Progenitor cell of endocrine pancreas (in vitro differentiated cells): ENCODE measurements around the gene SVIL. TPM values are rescaled to one million over a fixed set of nuclear protein-coding genes. Genes with fewer than 3 reads are reported as not detected.

Experiments used
- DNase-seq: peaks from one replicate; pipeline ENCODE4 v3.0.0; 2021; ENCODE audit warnings: low spot score; ENCODE audit not compliant: unreplicated experiment
- H3K27ac Mint-ChIP-seq: 2 replicates; pipeline ENCODE4 v1.8.0; 2021; ENCODE audit warnings: mild to moderate bottlenecking, moderate library complexity, mixed read lengths
- H3K27me3 Mint-ChIP-seq: 2 replicates; pipeline ENCODE4 v1.8.0; 2021; ENCODE audit warnings: mixed read lengths
- H3K36me3 Mint-ChIP-seq: 2 replicates; pipeline ENCODE4 v1.8.0; 2022; ENCODE audit warnings: mixed read lengths; ENCODE audit not compliant: insufficient read depth
- H3K4me1 Mint-ChIP-seq: 2 replicates; pipeline ENCODE4 v1.8.0; 2021; ENCODE audit warnings: low read depth, mixed read lengths
- H3K4me3 Mint-ChIP-seq: 2 replicates; pipeline ENCODE4 v1.8.0; 2021; ENCODE audit warnings: low read depth, mild to moderate bottlenecking, moderate library complexity, mixed read lengths
- H3K9me3 Mint-ChIP-seq: 2 replicates; pipeline ENCODE4 v1.8.0; 2021; ENCODE audit warnings: low read depth, mixed read lengths
- CTCF ChIP-seq: fragments of 200-600 bp; sonication (generic); IDR thresholded peaks from one replicate; pipeline ENCODE4 v1.5.0; 2021; ENCODE audit warnings: antibody characterized with exemption, mild to moderate bottlenecking; ENCODE audit not compliant: unreplicated experiment
- total RNA-seq: library from RNA; stranded (reverse); gene quantifications from 2 replicates; pipeline ENCODE4 v1.2.1, GENCODE V29; 2021

The SVIL gene
- total RNA-seq, 1 donor from 2014 or later, result 88.2 TPM

GRCh38 chr10:29424017-29424416 lies 210.8 kb downstream of the SVIL start:
- Mint-ChIP-seq H3K36me3 (no peaks in the 10 kb centered on the region), H3K27me3 (no peaks in the 10 kb centered on the region), H3K4me1 (no peaks in the 10 kb centered on the region), H3K9me3 (no peaks in the 10 kb centered on the region), H3K27ac (no peak overlapping the region), H3K4me3 (no peak overlapping the region)
- no peak for TF ChIP-seq CTCF
- DNase-seq, result no peak

GRCh38 chr10:29420744-29421143 lies 214.0 kb downstream of the SVIL start:
- DNase-seq, result no peak
- no peak overlapping the region for H3K4me3 Mint-ChIP-seq
- H3K4me1 Mint-ChIP-seq, result no peaks in the 10 kb centered on the region
- no peaks in the 10 kb centered on the region for H3K36me3 Mint-ChIP-seq
- no peaks in the 10 kb centered on the region for H3K9me3 Mint-ChIP-seq
- no peak for TF ChIP-seq CTCF
- H3K27me3 Mint-ChIP-seq, result no peaks in the 10 kb centered on the region
- H3K27ac Mint-ChIP-seq, result no peak overlapping the region

- Mint-ChIP-seq H3K27me3 (no peaks in the 10 kb centered on the region), H3K9me3 (no peaks in the 10 kb centered on the region), H3K4me1 (no peaks in the 10 kb centered on the region), H3K4me3 (no peak overlapping the region), H3K27ac (no peak overlapping the region), H3K36me3 (no peaks in the 10 kb centered on the region)
- no peak for TF ChIP-seq CTCF
- no peak for DNase-seq
Observed at GRCh38 chr10:29417324-29417723, 217.4 kb downstream of the SVIL start.

- H3K27ac Mint-ChIP-seq, result no peak overlapping the region
- no peak overlapping the region for H3K4me3 Mint-ChIP-seq
- TF ChIP-seq CTCF, result no peak
- peaks cover 3% of the 10 kb centered on the region for H3K9me3 Mint-ChIP-seq
- no peak for DNase-seq
- no peaks in the 10 kb centered on the region for H3K4me1 Mint-ChIP-seq
- H3K27me3 Mint-ChIP-seq, result no peaks in the 10 kb centered on the region
- H3K36me3 Mint-ChIP-seq, result no peaks in the 10 kb centered on the region
Observed at GRCh38 chr10:29415876-29416275, 218.9 kb downstream of the SVIL start.

GRCh38 chr10:29414501-29414900 lies 220.3 kb downstream of the SVIL start:
- H3K36me3 Mint-ChIP-seq, result peaks cover 4% of the 10 kb centered on the region
- H3K27me3 Mint-ChIP-seq, result no peaks in the 10 kb centered on the region
- peaks cover 7% of the 10 kb centered on the region for H3K9me3 Mint-ChIP-seq
- no peak for DNase-seq
- no peaks in the 10 kb centered on the region for H3K4me1 Mint-ChIP-seq
- no peak overlapping the region for H3K4me3 Mint-ChIP-seq
- H3K27ac Mint-ChIP-seq, result no peak overlapping the region
- TF ChIP-seq CTCF, result no peak
